Measurements from ENCODE around the gene PHKA2. TPM values are rescaled to one million over a fixed set of nuclear protein-coding genes. Genes with fewer than 3 reads are reported as not detected.

Gene PHKA2
- total RNA-seq, 1 donor from 2014 or later: 26.4 TPM

DNA sequence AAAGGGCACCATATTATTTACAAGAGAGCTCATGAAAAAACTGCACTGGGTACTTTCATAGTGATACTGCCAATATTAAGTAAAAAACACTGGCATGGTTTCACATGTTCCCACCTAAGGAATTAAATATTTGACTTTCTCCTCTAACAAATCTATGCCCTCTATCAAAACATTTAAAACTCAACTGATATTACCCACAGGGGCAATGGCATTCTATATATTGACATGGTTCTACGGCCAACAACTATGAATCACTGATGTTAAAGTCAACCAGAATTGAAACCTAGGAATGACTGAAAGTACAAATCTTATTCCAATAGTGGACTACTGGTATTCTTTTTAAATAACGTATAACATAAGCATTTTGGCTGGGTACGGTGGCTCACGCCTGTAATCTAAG lies 28.2 kb downstream of the PHKA2 start:
- TF ChIP-seq, protein P1, sequence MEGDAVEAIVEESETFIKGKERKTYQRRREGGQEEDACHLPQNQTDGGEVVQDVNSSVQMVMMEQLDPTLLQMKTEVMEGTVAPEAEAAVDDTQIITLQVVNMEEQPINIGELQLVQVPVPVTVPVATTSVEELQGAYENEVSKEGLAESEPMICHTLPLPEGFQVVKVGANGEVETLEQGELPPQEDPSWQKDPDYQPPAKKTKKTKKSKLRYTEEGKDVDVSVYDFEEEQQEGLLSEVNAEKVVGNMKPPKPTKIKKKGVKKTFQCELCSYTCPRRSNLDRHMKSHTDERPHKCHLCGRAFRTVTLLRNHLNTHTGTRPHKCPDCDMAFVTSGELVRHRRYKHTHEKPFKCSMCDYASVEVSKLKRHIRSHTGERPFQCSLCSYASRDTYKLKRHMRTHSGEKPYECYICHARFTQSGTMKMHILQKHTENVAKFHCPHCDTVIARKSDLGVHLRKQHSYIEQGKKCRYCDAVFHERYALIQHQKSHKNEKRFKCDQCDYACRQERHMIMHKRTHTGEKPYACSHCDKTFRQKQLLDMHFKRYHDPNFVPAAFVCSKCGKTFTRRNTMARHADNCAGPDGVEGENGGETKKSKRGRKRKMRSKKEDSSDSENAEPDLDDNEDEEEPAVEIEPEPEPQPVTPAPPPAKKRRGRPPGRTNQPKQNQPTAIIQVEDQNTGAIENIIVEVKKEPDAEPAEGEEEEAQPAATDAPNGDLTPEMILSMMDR (IDR thresholded peaks at IDR 0.05): no peak
- Mint-ChIP-seq H3K9me3 (ENCODE audit: unreplicated experiment) (peaks cover 4% of the 10 kb centered on the region), H3K27me3 (ENCODE audit: unreplicated experiment) (no peaks in the 10 kb centered on the region), H3K4me3 (ENCODE audit: unreplicated experiment) (no peak overlapping the region), H3K36me3 (ENCODE audit: unreplicated experiment) (no peaks in the 10 kb centered on the region), H3K27ac (ENCODE audit: unreplicated experiment) (no peak overlapping the region), H3K4me1 (ENCODE audit: unreplicated experiment) (no peaks in the 10 kb centered on the region)
- no peak for DNase-seq (ENCODE audit: extremely low spot score, unreplicated experiment)

DNA sequence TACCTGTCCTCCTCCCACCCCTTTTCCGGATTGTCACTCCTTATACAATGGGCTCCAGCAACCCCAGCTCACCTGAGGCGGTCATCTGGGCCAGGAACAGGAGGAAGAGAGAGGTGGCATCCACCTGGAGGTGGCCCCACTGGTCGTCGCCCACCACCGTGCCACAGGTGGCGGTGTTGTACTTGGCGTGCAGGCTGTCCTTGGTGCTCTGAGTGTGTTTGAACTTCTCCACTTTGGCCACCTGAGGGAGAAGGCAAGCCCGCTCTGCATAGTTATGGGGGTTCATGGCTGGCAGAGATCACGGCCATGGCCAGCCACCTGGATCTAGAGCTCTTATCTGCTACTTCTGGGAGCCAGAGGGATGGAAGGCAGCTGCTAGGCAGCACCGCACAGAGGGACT lies 32.9 kb downstream of the PHKA2 start:
- Mint-ChIP-seq H3K27me3 (ENCODE audit: unreplicated experiment) (no peaks in the 10 kb centered on the region), H3K36me3 (ENCODE audit: unreplicated experiment) (peaks cover 5% of the 10 kb centered on the region), H3K4me1 (ENCODE audit: unreplicated experiment) (peaks cover 5% of the 10 kb centered on the region), H3K27ac (ENCODE audit: unreplicated experiment) (no peak overlapping the region), H3K4me3 (ENCODE audit: unreplicated experiment) (no peak overlapping the region), H3K9me3 (ENCODE audit: unreplicated experiment) (peaks cover 5% of the 10 kb centered on the region)
- TF ChIP-seq, protein P1 (IDR thresholded peaks at IDR 0.05): no peak
- no peak for DNase-seq (ENCODE audit: extremely low spot score, unreplicated experiment)

DNA sequence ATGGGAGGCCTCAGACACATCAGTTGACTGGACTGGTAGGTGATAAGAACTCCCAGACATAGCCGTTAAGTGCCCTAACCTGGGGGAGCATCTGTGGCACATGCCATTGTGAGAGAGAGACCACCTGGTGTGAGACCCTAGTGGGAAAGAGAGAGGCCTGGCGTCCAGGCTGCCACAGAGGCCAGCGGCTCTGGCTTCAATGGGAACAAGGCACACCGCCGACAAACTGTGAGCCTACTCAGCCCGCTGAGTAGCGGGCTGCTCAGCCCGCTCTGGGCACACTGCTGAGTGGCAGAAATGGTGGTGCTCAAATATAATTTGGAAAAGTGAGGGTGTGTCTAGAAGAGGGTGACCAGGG lies 34.0 kb downstream of the PHKA2 start:
- Mint-ChIP-seq H3K27me3 (ENCODE audit: unreplicated experiment) (no peaks in the 10 kb centered on the region), H3K36me3 (ENCODE audit: unreplicated experiment) (peaks cover 5% of the 10 kb centered on the region), H3K9me3 (ENCODE audit: unreplicated experiment) (peaks cover 5% of the 10 kb centered on the region), H3K27ac (ENCODE audit: unreplicated experiment) (no peak overlapping the region), H3K4me1 (ENCODE audit: unreplicated experiment) (peaks cover 9% of the 10 kb centered on the region), H3K4me3 (ENCODE audit: unreplicated experiment) (no peak overlapping the region)
- peak; percentile 70 for DNase-seq (ENCODE audit: extremely low spot score, unreplicated experiment)
- TF ChIP-seq, protein P1 (IDR thresholded peaks at IDR 0.05): no peak

DNA sequence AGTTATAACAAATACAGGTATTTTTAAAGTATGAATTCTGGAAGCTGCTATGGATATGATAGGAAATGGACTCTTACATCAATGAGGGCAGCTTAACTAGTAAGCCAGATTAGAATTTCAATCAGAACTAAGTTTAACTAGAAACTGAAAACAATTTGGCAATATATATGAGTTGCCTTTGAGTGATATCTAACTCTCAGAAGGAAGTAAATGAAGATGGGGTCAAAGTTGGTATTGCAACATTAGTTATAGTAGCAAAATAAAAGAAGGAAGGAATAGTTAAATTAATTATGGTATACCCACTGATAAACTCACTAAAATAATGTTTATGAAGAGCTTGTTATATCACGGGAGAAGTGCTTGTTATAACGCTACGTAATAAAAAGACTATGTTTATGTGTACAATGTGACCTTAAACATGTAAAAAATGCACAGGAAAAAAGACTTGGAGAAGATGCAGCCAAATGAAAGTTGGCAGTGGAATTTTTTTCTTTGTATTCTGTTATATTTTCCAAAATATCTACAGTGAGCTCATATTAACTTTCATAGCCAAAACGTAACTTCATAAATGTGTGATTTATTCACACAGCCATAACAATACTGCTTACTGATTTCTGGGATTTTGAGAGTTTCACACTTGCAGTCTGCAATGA lies 34.5 kb downstream of the PHKA2 start:
- Mint-ChIP-seq H3K36me3 (ENCODE audit: unreplicated experiment) (peaks cover 5% of the 10 kb centered on the region), H3K27ac (ENCODE audit: unreplicated experiment) (no peak overlapping the region), H3K9me3 (ENCODE audit: unreplicated experiment) (peaks cover 5% of the 10 kb centered on the region), H3K27me3 (ENCODE audit: unreplicated experiment) (no peaks in the 10 kb centered on the region), H3K4me3 (ENCODE audit: unreplicated experiment) (no peak overlapping the region), H3K4me1 (ENCODE audit: unreplicated experiment) (peaks cover 14% of the 10 kb centered on the region)
- DNase-seq (ENCODE audit: extremely low spot score, unreplicated experiment): no peak
- TF ChIP-seq, protein P1 (IDR thresholded peaks at IDR 0.05): no peak

DNA sequence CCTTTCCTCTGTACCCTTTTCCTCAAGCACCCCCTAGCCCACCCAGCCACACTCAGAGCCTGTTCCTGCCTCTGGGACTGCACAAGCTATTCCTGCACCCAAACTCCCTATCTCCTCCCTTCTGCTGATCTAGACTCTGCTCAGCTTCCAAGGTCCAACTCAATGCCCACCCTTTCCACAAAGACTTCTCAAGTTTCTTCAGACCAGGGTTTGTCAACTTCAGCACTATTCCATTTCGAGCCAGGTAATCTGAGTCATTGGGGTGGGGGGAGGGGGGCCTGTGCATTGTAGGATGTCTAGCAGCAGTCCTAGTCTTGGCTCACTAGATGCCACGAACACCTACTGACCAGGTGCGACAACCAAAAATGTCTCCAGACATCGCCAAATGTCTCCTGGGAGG lies 37.3 kb downstream of the PHKA2 start:
- peak overlapping the region; percentile 3 for H3K27ac Mint-ChIP-seq (ENCODE audit: unreplicated experiment)

More for the DNA sequence above, 37.3 kb downstream of the PHKA2 start:
- H3K4me3 Mint-ChIP-seq (ENCODE audit: unreplicated experiment): no peak overlapping the region
- TF ChIP-seq, protein P1 (IDR thresholded peaks at IDR 0.05): no peak
- H3K4me1 Mint-ChIP-seq (ENCODE audit: unreplicated experiment): peaks cover 21% of the 10 kb centered on the region
- H3K9me3 Mint-ChIP-seq (ENCODE audit: unreplicated experiment): peaks cover 5% of the 10 kb centered on the region
- peaks cover 8% of the 10 kb centered on the region for H3K36me3 Mint-ChIP-seq (ENCODE audit: unreplicated experiment)
- H3K27me3 Mint-ChIP-seq (ENCODE audit: unreplicated experiment): no peaks in the 10 kb centered on the region
- no peak for DNase-seq (ENCODE audit: extremely low spot score, unreplicated experiment)

All from osteocyte (in vitro differentiated cells).